Heart right ventricle (tissue), 16 donors: ENCODE data around the gene SUCLA2. TPM values are rescaled to one million over a fixed set of nuclear protein-coding genes. Genes with fewer than 3 reads are reported as not detected.

Source experiments
- ATAC-seq, 8 donors: fragments of 200-7000 bp; cut with Tn5 transposase; one replicate each; pipeline ENCODE4 v1.9.1; 2020; ENCODE audit warnings: mild to moderate bottlenecking in 8 of 8, moderate library complexity in 8 of 8, moderate number of reproducible peaks in 1 of 8
- DNase-seq, 2 donors: peaks; one replicate each; pipeline ENCODE4 v3.0.0-alpha.2; 2020
- H3K27ac ChIP-seq, 10 donors: fragments of 200-600 bp; sonication (generic) in 2 of 10; one replicate each; pipeline versions ENCODE4 v1.5.0 to v1.8.0; 2020 to 2022; ENCODE audit warnings: mild to moderate bottlenecking in 3 of 10
- H3K27me3 ChIP-seq, 7 donors: fragments of 200-600 bp; one replicate each; pipeline ENCODE4 v1.8.0; 2021 to 2022; ENCODE audit warnings: mild to moderate bottlenecking in 2 of 7
- H3K36me3 ChIP-seq, 9 donors: fragments of 200-600 bp; sonication (generic) in 1 of 9; one replicate each; pipeline versions ENCODE4 v1.5.0 to v1.8.0; 2020 to 2022; ENCODE audit warnings: mild to moderate bottlenecking in 2 of 9
- H3K4me1 ChIP-seq, 9 donors: fragments of 200-600 bp; sonication (generic) in 1 of 9; one replicate each; pipeline versions ENCODE4 v1.5.0 to v1.8.0; 2020 to 2022; ENCODE audit warnings: mild to moderate bottlenecking in 4 of 9
- H3K4me3 ChIP-seq, 10 donors: fragments of 200-600 bp; sonication (generic) in 2 of 10; one replicate each; pipeline versions ENCODE4 v1.5.0 to v1.8.0; 2020 to 2022; ENCODE audit warnings: mild to moderate bottlenecking in 7 of 10, moderate library complexity in 2 of 10
- H3K9me3 ChIP-seq, 11 donors: fragments of 200-600 bp in 10 of 11; sonication (generic) in 2 of 11; one replicate each; pipeline versions ENCODE4 v1.5.0 to v1.8.0; 2013 to 2022; ENCODE audit warnings: mild to moderate bottlenecking in 2 of 11, control low read depth in 1 of 11, moderate library complexity in 1 of 11
- whole genome bisulfite sequencing, 2 donors: extraction: QIAGEN DNeasy Blood & Tissue Kit; methylation state at CpG; one replicate each; pipeline ENCODE4 v1.1.7; 2013; ENCODE audit warnings: inconsistent platforms in 1 of 2; 5-methylcytosine and 5-hydroxymethylcytosine counted together
- intact Hi-C, 10 donors: fragments of 100-400 bp; cut with DNase I; formaldehyde crosslinking; loops; one replicate each; pipeline versions ENCODE4 v1.11.1 to v1.14.2; 2022
- polyA plus RNA-seq, 2 donors: library from polyadenylated mRNA; stranded (reverse); fragments of 200-250 nt; gene quantifications; one replicate each; pipeline ENCODE4 v1.2.3, GENCODE V29; 2013
- total RNA-seq, 10 donors: library from RNA; stranded (reverse); fragmentation: NEBNext Ultra II Directional in 3 of 10; extraction: Animal tissue kit (Norgen Biotek cat#: 25700) in 3 of 10; gene quantifications; one replicate each; pipeline versions ENCODE4 v1.2.1 to v1.2.4, GENCODE V29; 2021 to 2023
- TF ChIP-seq, protein P1 (sequence below), 9 donors: fragments of 200-600 bp; sonication (generic) in 2 of 9; IDR thresholded peaks; one replicate each; pipeline versions ENCODE4 v1.5.0 to v1.8.0; 2021 to 2022; ENCODE audit warnings: antibody characterized with exemption in 9 of 9, mild to moderate bottlenecking in 5 of 9, moderate library complexity in 1 of 9
- donor health status: Arrhythmogenic right ventricular cardiomyopathy.
- donor health status: ischemic (EF 13 %, LVEDD 7.1; RV severe dilation, severe dysfunction).
- donor health status: healthy with polysubstance abuse.
- donor health status: DM: no; HTN: yes; CAD: no.
- donor health status: DM: no; HTN: no; CAD: no.
- donor health status: ischemic (EF 25% LVEDD 6.9; RV normal size, moderate dysfunction).
- donor health status: ischemic (EF 25% LVEDD 5.7; RV mildly dilated, moderate dysfunction).
- donor health status: healthy.
- donor health status: DM: yes; HTN: yes; CAD: no.
- donor health status: Ischemic cardiomyopathy.
- donor health status: ischemic (EF 35%, LVEDD 5.7; RV mildly dilated, moderate dysfunction).
- donor health status: nonischemic (EF 11% LVEDD 7.7; RV severe dilation, severe dysfunction).
- donor health status: DM: yes; HTN: yes; CAD: no.
- donor health status: PGD.
- donor health status: ischemic (EF 29% LVEDD 5.4; RV normal size, mild dysfunction).
- donor health status: nonischemic (EF 23%, LVEDD 6.1; RV moderate dilation, normal function).

The SUCLA2 gene
- total and polyA plus RNA-seq, 12 donors, result 21.2 to 172 (median 148) TPM

DNA sequence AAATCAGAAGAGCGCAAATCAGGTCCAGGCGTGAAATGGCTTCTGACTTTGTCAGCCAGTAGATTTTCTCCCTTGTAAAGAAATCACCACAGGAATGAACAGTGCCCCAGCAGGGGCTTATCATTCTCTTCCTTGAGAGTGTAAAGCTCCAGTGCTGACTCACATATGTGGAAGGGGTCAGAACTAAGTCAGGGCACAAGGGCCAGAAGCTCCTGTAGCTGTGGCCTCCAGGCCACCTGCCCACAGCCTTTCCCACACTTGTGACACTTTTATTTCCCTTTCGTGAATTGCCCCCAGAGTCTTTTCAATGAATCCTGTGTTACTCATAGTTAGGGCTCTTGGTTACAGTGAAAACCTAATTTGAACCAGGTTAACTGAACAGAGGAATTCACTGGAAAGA lies 99.6 kb downstream of the SUCLA2 start:
- Histone ChIP-seq H3K27ac (no peak overlapping the region), H3K9me3 (peaks cover 0 to 10% (median 0%) of the 10 kb centered on the region in 11 donors), H3K36me3 (no peaks in the 10 kb centered on the region), H3K4me1 (peaks cover 0 to 4% (median 0%) of the 10 kb centered on the region in 9 donors), H3K4me3 (no peak overlapping the region), H3K27me3 (no peaks in the 10 kb centered on the region)
- WGBS, 2 donors, result 89 to 98% methylated on average over 3 of the region's 3 CpGs
- no peak for DNase-seq
- intact Hi-C loops, result no loop called here
- TF ChIP-seq, protein P1, sequence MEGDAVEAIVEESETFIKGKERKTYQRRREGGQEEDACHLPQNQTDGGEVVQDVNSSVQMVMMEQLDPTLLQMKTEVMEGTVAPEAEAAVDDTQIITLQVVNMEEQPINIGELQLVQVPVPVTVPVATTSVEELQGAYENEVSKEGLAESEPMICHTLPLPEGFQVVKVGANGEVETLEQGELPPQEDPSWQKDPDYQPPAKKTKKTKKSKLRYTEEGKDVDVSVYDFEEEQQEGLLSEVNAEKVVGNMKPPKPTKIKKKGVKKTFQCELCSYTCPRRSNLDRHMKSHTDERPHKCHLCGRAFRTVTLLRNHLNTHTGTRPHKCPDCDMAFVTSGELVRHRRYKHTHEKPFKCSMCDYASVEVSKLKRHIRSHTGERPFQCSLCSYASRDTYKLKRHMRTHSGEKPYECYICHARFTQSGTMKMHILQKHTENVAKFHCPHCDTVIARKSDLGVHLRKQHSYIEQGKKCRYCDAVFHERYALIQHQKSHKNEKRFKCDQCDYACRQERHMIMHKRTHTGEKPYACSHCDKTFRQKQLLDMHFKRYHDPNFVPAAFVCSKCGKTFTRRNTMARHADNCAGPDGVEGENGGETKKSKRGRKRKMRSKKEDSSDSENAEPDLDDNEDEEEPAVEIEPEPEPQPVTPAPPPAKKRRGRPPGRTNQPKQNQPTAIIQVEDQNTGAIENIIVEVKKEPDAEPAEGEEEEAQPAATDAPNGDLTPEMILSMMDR (IDR thresholded peaks at IDR 0.05), result no peak
- ATAC-seq, result no peak

DNA sequence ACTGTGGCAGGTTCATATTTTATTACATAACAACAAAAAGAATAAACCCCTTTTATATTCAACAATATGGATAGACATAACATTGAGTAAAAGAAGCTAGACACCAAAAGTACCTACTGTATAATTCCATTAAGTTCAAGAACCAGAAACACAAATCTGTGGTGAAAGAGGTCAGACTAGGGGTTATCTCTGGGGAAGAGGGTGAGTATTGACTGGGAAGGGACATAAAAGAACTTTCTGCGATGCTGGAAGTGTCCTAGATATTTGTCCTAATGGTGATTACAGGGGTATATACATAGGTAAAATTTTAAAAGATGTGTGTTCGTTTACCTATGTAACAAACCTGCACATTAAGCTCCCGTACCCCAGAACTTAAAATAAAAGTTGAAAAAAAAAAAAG lies 103.0 kb downstream of the SUCLA2 start:
- intact Hi-C loops, result no loop called here
- DNase-seq, result no peak
- no peak for ATAC-seq
- TF ChIP-seq, protein P1 (IDR thresholded peaks at IDR 0.05), result no peak
- no peak overlapping the region for H3K4me3 ChIP-seq
- H3K27me3 ChIP-seq, result no peaks in the 10 kb centered on the region
- no peak overlapping the region for H3K27ac ChIP-seq
- peaks cover 0 to 10% (median 0%) of the 10 kb centered on the region in 11 donors for H3K9me3 ChIP-seq
- no peaks in the 10 kb centered on the region for H3K36me3 ChIP-seq
- 81% methylated on average over 3 of the region's 3 CpGs for WGBS, 2 donors
- H3K4me1 ChIP-seq, result no peaks in the 10 kb centered on the region

DNA sequence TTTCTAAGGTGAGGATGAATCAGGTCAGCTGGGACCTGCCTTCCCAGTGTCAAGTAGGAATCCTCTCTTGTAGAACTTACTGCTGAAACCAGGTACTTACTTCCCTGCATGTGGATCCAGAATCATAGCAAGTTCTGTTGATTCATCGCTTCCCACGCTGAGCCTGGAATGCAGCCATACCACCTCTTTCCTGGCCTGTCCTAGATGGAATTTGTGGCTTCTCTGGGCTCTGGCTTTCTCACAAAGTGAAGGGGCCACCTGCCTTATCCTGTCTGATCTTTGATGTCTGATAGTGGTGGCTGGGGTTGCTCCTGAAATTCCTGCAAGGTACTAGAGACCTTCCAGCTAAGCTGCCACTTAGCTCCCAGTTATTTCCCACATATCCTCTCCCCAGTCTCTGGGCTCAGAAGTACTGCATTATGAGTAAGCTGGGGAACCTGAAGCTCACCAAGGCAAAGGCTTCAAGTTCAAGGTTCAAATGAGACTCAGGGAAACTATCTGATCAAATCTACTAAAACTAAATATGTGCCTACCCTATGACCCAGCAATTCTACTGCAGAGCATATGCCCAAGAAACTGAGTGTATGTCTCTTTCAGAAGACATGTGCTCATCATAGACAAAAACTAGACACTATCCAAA lies 103.5 kb downstream of the SUCLA2 start:
- Histone ChIP-seq H3K4me3 (no peak overlapping the region), H3K27me3 (no peaks in the 10 kb centered on the region), H3K9me3 (peaks cover 0 to 10% (median 0%) of the 10 kb centered on the region in 11 donors), H3K36me3 (no peaks in the 10 kb centered on the region), H3K27ac (no peak overlapping the region), H3K4me1 (no peaks in the 10 kb centered on the region)
- ATAC-seq, result no peak
- no peak for DNase-seq
- 81 to 91% methylated on average over 2 of the region's 2 CpGs for WGBS, 2 donors
- TF ChIP-seq, protein P1 (IDR thresholded peaks at IDR 0.05), result no peak
- intact Hi-C loops, result no loop called here

DNA sequence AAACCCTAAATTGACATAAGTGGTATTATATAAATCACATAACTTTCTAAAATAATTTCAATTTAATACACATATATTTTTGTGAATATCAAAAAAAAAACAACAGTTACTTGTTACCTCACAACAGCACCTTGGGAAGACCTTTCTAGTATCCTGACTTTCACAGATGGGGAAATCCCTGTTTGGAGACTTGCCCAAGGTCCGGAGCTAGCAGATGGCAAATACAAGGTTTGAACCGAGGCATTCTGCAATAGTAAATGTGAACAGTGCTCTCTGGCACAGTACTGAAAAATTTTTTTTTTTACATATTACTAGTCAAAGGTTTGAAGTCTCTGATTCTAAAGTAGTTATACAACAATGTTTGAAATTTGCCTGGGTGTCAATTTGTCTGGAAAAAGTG lies 104.5 kb downstream of the SUCLA2 start:
- WGBS, 2 donors, result 70 to 76% methylated on average over 2 of the region's 2 CpGs
- TF ChIP-seq, protein P1 (IDR thresholded peaks at IDR 0.05), result no peak
- no peak for ATAC-seq
- intact Hi-C loops, result no loop called here
- no peaks in the 10 kb centered on the region for H3K4me1 ChIP-seq
- no peak overlapping the region for H3K27ac ChIP-seq
- no peak for DNase-seq
- no peak overlapping the region for H3K4me3 ChIP-seq
- H3K9me3 ChIP-seq, result peaks cover 0 to 10% (median 0%) of the 10 kb centered on the region in 11 donors
- H3K36me3 ChIP-seq, result no peaks in the 10 kb centered on the region
- H3K27me3 ChIP-seq, result no peaks in the 10 kb centered on the region
